AG09319 (cell line): ENCODE results near the gene RNF14.
"Not testable (repeated sequence)": the region's sequence is repeated elsewhere in the genome, so short reads cannot be mapped to it uniquely, and the experiment has no call there.

Experiments
- DNase-seq: peaks from one replicate; pipeline ENCODE4 v3.0.0-alpha.2; 2010; ENCODE audit warnings: low read depth; ENCODE audit errors: extremely low read depth
- TF ChIP-seq, protein P1 (sequence below): IDR thresholded peaks from 2 replicates; pipeline ENCODE4 v1.5.1; 2011; ENCODE audit warnings: low read depth, mild to moderate bottlenecking, inconsistent platforms, low read length, moderate library complexity

Gene RNF14

DNA sequence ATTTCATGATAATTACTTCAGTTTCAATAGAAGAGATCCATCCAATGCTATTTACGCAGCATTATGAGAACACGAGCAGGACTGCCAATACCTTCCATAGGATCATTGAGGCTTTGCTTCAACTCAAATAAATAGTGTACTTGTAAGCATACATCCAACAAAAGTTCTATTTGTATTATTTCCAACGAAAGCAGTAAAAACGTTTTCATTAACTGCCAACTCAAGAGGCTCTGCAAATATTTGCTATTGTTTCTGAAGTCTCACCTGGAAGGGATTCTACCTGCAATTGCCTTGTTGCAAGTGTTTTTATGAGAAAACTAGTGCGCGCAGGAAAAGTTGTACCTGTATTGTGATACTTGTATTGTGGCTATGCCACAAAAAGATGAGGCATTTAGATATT is 54.9 kb downstream of the RNF14 start:
- TF ChIP-seq, protein P1, sequence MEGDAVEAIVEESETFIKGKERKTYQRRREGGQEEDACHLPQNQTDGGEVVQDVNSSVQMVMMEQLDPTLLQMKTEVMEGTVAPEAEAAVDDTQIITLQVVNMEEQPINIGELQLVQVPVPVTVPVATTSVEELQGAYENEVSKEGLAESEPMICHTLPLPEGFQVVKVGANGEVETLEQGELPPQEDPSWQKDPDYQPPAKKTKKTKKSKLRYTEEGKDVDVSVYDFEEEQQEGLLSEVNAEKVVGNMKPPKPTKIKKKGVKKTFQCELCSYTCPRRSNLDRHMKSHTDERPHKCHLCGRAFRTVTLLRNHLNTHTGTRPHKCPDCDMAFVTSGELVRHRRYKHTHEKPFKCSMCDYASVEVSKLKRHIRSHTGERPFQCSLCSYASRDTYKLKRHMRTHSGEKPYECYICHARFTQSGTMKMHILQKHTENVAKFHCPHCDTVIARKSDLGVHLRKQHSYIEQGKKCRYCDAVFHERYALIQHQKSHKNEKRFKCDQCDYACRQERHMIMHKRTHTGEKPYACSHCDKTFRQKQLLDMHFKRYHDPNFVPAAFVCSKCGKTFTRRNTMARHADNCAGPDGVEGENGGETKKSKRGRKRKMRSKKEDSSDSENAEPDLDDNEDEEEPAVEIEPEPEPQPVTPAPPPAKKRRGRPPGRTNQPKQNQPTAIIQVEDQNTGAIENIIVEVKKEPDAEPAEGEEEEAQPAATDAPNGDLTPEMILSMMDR = no peak
- no peak for DNase-seq

DNA sequence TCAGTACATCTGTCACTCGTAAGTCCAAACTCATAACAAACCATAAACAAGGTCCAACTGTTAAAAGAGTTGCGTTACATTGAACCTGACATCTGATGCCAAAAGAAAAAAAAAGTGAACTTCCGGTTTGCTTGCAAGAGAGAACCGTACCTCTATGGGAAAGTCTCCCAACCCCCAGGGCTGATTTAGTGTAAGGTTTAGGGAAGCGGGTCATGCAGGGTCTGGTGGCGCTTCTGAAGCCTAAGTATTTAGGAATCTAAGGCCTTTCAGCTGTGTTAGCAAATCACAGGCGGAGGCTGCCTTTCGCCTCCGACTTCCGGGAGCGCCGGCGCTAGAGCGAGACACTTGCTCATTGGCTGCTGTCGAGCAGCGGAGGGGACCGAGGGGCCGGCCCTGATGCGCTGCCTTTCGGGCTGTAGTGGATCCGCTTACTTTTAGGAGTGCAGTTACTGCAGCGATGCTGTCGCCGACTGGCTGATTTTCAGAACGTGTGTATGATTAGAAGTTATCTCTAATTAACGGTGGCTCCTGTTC is 55.9 kb downstream of the RNF14 start:
- TF ChIP-seq, protein P1 = no peak
- peak; percentile 37 for DNase-seq

GRCh38 chr5:142025637-142026036 is 56.7 kb downstream of the RNF14 start:
- TF ChIP-seq, protein P1 = no peak
- no peak for DNase-seq

DNA sequence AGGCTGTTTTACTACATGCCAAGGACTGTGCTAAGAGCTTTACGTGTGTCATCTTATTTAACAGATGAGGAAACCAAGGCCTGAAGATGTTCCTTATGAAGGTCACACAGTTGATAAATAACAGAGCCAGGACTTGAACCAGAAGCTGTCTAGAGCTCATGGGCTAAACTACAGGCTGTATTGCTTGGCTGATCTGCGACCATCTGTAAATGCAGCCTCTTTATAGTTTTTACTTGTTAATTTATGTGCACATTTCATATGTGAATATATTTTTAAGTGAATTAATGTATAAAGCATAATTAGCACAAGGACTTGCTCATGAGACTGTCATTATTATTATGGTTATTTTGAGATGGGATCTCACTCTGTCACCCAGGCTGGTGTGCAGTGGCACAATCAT is 63.2 kb downstream of the RNF14 start:
- TF ChIP-seq, protein P1 = no peak
- DNase-seq = no peak

GRCh38 chr5:142032747-142033631 is 64.1 kb downstream of the RNF14 start:
- DNase-seq = no peak
- TF ChIP-seq, protein P1 = no peak

DNA sequence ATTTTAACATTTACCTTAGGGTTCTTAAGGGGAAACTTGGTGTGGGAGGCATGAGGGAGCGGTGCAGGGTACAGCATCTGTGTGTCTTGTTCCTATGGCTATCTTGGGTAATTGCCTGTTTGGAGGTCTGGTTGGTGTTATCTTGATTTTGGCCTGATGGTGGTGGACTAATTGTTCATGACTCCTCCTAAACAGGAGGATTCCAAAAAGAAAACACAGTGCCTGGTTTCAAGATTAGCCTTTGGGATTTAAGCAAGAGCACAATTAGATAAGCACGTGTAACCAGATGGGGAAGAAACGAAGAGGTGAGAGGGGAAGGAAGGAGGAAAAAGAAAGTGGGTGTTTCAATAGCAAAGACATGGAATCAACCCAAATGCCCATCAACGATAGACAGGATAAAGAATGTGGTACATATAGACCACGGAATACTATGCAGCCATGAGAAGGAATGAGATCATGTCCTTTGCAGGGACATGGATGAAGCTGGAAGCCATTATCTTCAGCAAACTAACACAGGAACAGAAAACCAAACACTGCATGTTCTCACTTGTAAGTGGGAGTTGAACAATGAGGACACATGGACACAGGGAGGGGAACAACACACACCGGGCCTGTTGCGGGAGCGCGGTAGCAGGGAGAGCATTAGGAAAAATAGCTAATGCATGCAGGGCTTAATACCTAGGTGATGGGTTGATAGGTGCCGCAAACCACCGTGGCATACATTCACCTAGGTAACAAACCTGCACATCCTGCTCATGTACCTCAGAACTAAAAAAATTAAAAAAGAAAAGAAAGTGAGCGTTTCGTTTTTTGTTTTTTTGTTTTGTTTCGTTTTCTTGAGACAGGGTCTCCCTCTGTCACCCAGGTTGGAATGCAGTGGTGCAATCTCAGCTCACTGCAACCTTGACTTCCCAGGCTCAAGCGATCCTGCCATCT is 65.0 kb downstream of the RNF14 start:
- not testable (repeated sequence) for DNase-seq

DNA sequence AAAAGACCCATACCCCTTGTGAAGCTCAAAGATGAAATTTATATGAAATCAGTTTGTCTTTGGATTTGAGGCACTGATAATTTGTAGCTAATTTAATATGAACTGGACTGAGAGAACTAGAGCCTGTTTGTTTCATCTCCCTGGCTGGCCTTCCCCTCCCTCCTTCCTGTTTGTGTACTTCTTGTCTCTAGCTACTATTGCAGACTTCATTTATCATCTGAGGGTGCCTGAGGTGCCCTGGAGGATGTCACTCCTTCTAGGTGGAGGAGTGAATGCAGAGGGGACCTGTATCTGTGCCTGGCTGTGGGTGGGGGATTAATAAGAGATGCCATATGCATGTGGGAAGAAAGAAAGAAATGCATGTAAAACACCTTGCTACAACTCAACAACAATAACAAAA is 66.1 kb downstream of the RNF14 start:
- DNase-seq = no peak
- TF ChIP-seq, protein P1 = no peak
